Measurements from ENCODE around the gene RFPL3. TPM values are rescaled to one million over a fixed set of nuclear protein-coding genes. Genes with fewer than 3 reads are reported as not detected.

RFPL3 gene
- total and polyA plus RNA-seq, 7 experiments from 2014 or later: not detected

Other genes starting within 250 kb of the RFPL3 start
- gene C22orf42, start 198.6 kb upstream of the RFPL3 start, total RNA-seq: not detected
- gene C22orf42, start 198.6 kb upstream of the RFPL3 start, polyA plus RNA-seq: not detected
- gene RFPL2, start 152.8 kb upstream of the RFPL3 start, total RNA-seq: 1 to 10 TPM in 1 of 5 experiments, under 1 TPM in 4; 0.15 to 1.1 (median 0.40) TPM
- 1 to 10 TPM in 1 of 2 donors, under 1 TPM in 1; 0.27 to 3.9 TPM for gene RFPL2, start 152.8 kb upstream of the RFPL3 start, polyA plus RNA-seq
- gene SLC5A4, start 102.5 kb upstream of the RFPL3 start, total RNA-seq: not detected
- not detected for gene SLC5A4, start 102.5 kb upstream of the RFPL3 start, polyA plus RNA-seq
- 10 to 100 TPM; 41.6 to 59.7 (median 54.6) TPM for gene RTCB, start 54.4 kb downstream of the RFPL3 start, total RNA-seq
- gene RTCB, start 54.4 kb downstream of the RFPL3 start, polyA plus RNA-seq: 100 to 1,000 TPM; 101 to 126 TPM
- gene BPIFC, start 106.6 kb downstream of the RFPL3 start, total RNA-seq: not detected
- not detected for gene BPIFC, start 106.6 kb downstream of the RFPL3 start, polyA plus RNA-seq
- 100 to 1,000 TPM in 2 of 5 experiments, 10 to 100 TPM in 3; 86.4 to 120 (median 98.2) TPM for gene FBXO7, start 116.9 kb downstream of the RFPL3 start, total RNA-seq
- 100 to 1,000 TPM; 120 to 160 TPM for gene FBXO7, start 116.9 kb downstream of the RFPL3 start, polyA plus RNA-seq